D341Med (cell line): Measurements from ENCODE around the gene EPHA10.
"Not testable (repeated sequence)": the region's sequence is repeated elsewhere in the genome, so short reads cannot be mapped to it uniquely, and the experiment has no call there.

Source experiments
- DNase-seq: peaks from one replicate; pipeline ENCODE4 v3.0.0; 2012; ENCODE audit warnings: low spot score

The EPHA10 gene

GRCh38 chr1:37716321-37716720, 48.6 kb downstream of the EPHA10 start:
- no peak for DNase-seq

- no peak for DNase-seq
Measured at GRCh38 chr1:37714689-37715088, 50.2 kb downstream of the EPHA10 start.

- DNase-seq: no peak
Measured at GRCh38 chr1:37714226-37714625, 50.7 kb downstream of the EPHA10 start.

GRCh38 chr1:37708471-37708870, 56.4 kb downstream of the EPHA10 start:
- DNase-seq: no peak

GRCh38 chr1:37705399-37705798, 59.5 kb downstream of the EPHA10 start:
- DNase-seq: no peak

- no peak for DNase-seq
Measured at GRCh38 chr1:37704966-37705365, 60.0 kb downstream of the EPHA10 start.

- DNase-seq: no peak
Measured at GRCh38 chr1:37703061-37703460, 61.9 kb downstream of the EPHA10 start.

- no peak for DNase-seq
Measured at GRCh38 chr1:37701051-37701450, 63.9 kb downstream of the EPHA10 start.

GRCh38 chr1:37699147-37699546, 65.8 kb downstream of the EPHA10 start:
- no peak for DNase-seq

GRCh38 chr1:37697737-37698136, 67.2 kb downstream of the EPHA10 start:
- DNase-seq: no peak

GRCh38 chr1:37697090-37697489, 67.8 kb downstream of the EPHA10 start:
- no peak for DNase-seq

GRCh38 chr1:37692834-37693175, 72.1 kb downstream of the EPHA10 start:
- DNase-seq: no peak

- peak; percentile 96 for DNase-seq
Measured at GRCh38 chr1:37692078-37692833, 72.7 kb downstream of the EPHA10 start, which contains the start of gene CDCA8. Gene CDCA8 (plus strand): TSS chr1:37692516. CDS start chr1:37692691, 175 bp downstream.

GRCh38 chr1:37691497-37692077, 73.3 kb downstream of the EPHA10 start:
- peak; percentile 55 for DNase-seq

GRCh38 chr1:37688926-37689325, 76.0 kb downstream of the EPHA10 start:
- no peak for DNase-seq

- DNase-seq: not testable (repeated sequence)
Measured at GRCh38 chr1:37687764-37688163, 77.2 kb downstream of the EPHA10 start.

- DNase-seq: no peak
Measured at GRCh38 chr1:37685722-37686121, 79.2 kb downstream of the EPHA10 start.

GRCh38 chr1:37684182-37684581, 80.7 kb downstream of the EPHA10 start:
- not testable (repeated sequence) for DNase-seq

- DNase-seq: peak; percentile 58
Measured at GRCh38 chr1:37682334-37682987, 82.5 kb downstream of the EPHA10 start.

GRCh38 chr1:37680933-37681332, 84.0 kb downstream of the EPHA10 start:
- no peak for DNase-seq

- no peak for DNase-seq
Measured at GRCh38 chr1:37677808-37678207, 87.1 kb downstream of the EPHA10 start.

- no peak for DNase-seq
Measured at GRCh38 chr1:37677143-37677439, 87.8 kb downstream of the EPHA10 start.
